Raji (cell line): ENCODE results near the gene HACD2.

Source experiments
- POLR2A ChIP-seq: IDR thresholded peaks from 2 replicates; pipeline ENCODE4 v1.6.1; 2011; ENCODE audit warnings: low read depth, low read length, control low read depth; ENCODE audit not compliant: insufficient read depth

Gene HACD2

GRCh38 chr3:123590685-123591450 is 6.0 kb upstream of the HACD2 start:
- no peak for TF ChIP-seq POLR2A

- no peak for TF ChIP-seq POLR2A
Measured at GRCh38 chr3:123587401-123587800, 2.5 kb upstream of the HACD2 start.

- no peak for TF ChIP-seq POLR2A
Measured at GRCh38 chr3:123586968-123587367, 2.1 kb upstream of the HACD2 start.

GRCh38 chr3:123586131-123586530 is 1.3 kb upstream of the HACD2 start:
- peak; percentile 49 for TF ChIP-seq POLR2A

- TF ChIP-seq POLR2A = no peak
Measured at GRCh38 chr3:123584284-123584987, 417 bp downstream of the HACD2 start.

- no peak for TF ChIP-seq POLR2A
Measured at GRCh38 chr3:123583561-123583960, 1.3 kb downstream of the HACD2 start.

GRCh38 chr3:123582315-123582714 is 2.5 kb downstream of the HACD2 start:
- TF ChIP-seq POLR2A = no peak

- TF ChIP-seq POLR2A = no peak
Measured at GRCh38 chr3:123576122-123576521, 8.7 kb downstream of the HACD2 start.

GRCh38 chr3:123571973-123572365 is 12.9 kb downstream of the HACD2 start:
- no peak for TF ChIP-seq POLR2A

- TF ChIP-seq POLR2A = no peak
Measured at GRCh38 chr3:123571264-123571972, 13.4 kb downstream of the HACD2 start.

GRCh38 chr3:123568875-123569274 is 16.0 kb downstream of the HACD2 start:
- TF ChIP-seq POLR2A = no peak

GRCh38 chr3:123568034-123568433 is 16.8 kb downstream of the HACD2 start:
- no peak for TF ChIP-seq POLR2A

GRCh38 chr3:123564056-123564455 is 20.8 kb downstream of the HACD2 start:
- no peak for TF ChIP-seq POLR2A

- no peak for TF ChIP-seq POLR2A
Measured at GRCh38 chr3:123562547-123562946, 22.3 kb downstream of the HACD2 start.

- TF ChIP-seq POLR2A = no peak
Measured at GRCh38 chr3:123561188-123561587, 23.7 kb downstream of the HACD2 start.
